GM21717 (cell line): Measurements from ENCODE around the gene ELP4.
"Not testable (repeated sequence)": the region's sequence is repeated elsewhere in the genome, so short reads cannot be mapped to it uniquely, and the experiment has no call there.

Experiments
- ATAC-seq: cut with Tn5 transposase; IDR thresholded peaks from one replicate; pipeline ENCODE4 v1.9.1; 2021; ENCODE audit warnings: mild to moderate bottlenecking, moderate library complexity; ENCODE audit not compliant: unreplicated experiment

The ELP4 gene

DNA sequence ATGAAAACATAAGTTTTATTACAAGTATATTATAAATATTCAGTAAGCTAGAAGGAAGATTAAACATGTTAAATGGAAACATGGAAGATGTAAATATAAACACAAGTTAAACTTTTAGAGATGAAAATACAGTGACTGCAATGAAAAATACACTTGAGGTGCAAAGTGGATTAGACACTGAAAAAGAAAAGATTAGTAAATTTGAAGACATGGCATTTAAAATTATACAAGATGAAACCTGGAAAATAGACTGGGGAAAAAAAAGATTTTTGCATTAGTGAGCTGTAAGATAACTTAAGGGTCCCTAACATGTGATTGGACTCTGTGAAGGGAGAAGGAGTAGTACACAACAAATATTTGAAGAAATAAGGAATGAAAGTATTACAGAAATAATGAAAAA, 33.3 kb downstream of the ELP4 start:
- ATAC-seq: no peak

DNA sequence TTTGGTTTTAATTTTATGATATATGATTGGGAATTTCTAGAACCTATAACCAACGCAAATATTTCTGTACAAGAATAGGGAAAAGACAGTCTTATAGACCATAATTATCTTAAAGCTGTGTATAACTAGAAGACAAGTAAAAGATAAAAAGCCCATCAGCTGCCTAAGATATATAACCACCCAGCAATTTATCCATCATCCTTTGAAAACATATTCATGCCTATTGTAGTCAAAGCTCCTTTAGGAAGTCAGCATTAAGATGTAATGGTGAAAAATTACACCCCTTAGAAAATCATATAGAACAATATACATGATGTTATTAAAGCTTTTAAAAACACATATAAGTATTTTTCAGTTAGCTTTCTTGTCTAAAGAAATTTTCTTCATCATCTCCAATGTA, 46.4 kb downstream of the ELP4 start:
- no peak for ATAC-seq

DNA sequence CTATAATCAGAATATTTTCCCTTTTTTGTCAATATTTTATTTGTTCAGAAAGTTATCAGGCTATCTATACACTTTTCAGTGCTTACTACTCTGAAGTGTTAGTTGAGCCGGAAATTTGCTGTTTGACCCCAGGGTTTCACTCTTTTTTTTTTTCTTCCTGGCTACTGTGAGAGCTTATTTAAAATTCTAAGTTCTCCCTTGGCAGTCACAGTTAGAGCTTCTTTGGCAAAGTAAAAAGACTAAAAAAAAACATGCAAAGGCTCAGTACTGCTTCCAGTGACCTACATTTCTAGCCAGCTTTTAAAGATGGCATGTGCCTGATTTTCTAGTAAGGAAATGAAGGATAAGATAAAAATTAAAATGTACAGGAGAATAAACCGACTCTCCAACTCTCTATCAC, 48.4 kb downstream of the ELP4 start:
- no peak for ATAC-seq

- no peak for ATAC-seq
Measured at GRCh38 chr11:31560842-31561476, 51.4 kb downstream of the ELP4 start.

GRCh38 chr11:31564517-31564916, 55.0 kb downstream of the ELP4 start:
- not testable (repeated sequence) for ATAC-seq

- ATAC-seq: not testable (repeated sequence)
Measured at GRCh38 chr11:31574133-31574532, 64.6 kb downstream of the ELP4 start.

DNA sequence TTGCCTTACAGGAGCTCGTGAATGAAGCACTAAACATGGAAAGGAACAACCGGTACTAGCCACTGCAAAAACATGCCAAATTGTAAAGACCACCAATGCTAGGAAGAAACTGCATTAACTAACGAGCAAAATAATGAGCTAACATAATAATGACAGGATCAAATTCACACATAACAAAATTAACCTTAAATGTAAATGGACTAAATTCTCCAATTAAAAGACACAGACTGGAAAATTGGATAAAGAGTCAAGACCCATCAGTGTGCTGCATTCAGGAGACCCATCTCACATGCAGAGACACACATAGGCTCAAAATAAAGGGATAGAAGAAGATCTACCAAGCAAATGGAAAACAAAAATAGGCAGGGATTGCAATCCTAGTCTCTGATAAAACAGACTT, 66.2 kb downstream of the ELP4 start:
- ATAC-seq: not testable (repeated sequence)

DNA sequence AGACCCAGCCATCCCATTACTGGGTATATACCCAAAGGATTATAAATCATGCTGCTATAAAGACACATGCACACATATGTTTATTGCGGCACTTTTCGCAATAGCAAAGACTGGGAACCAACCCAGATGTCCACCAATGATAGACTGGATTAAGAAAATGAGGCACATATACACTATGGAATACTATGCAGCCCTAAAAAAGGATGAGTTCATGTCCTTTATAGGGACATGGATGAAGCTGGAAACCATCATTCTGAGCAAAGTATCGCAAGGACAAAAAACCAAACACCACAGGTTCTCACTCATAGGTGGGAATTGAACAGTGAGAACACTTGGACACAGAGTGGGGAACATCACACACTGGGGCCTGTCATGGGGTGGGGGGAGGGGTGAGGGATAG, 69.8 kb downstream of the ELP4 start:
- not testable (repeated sequence) for ATAC-seq

DNA sequence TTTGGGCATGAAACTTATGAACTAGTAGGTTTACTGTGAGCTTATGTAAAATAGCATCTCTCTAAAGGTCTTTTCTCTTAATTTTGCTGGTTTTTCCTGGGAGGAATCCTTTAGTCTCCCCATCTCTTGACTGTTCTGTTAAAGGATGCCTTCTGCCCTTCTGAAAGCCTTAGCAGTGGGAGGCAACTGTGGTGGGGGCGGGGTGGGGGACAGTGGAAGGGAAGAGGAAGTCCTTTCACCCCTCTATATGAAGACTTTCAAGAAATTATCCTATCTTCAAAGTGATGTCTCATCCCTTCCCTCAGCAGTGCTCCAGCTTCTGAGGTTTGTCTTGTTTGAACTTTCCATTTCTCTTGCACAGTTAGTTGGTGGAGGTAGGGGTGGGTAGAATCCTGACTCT, 73.1 kb downstream of the ELP4 start:
- ATAC-seq: no peak

- ATAC-seq: no peak
Measured at GRCh38 chr11:31598454-31598853, 88.9 kb downstream of the ELP4 start.

- no peak for ATAC-seq
Measured at GRCh38 chr11:31601635-31602282, 92.2 kb downstream of the ELP4 start.

DNA sequence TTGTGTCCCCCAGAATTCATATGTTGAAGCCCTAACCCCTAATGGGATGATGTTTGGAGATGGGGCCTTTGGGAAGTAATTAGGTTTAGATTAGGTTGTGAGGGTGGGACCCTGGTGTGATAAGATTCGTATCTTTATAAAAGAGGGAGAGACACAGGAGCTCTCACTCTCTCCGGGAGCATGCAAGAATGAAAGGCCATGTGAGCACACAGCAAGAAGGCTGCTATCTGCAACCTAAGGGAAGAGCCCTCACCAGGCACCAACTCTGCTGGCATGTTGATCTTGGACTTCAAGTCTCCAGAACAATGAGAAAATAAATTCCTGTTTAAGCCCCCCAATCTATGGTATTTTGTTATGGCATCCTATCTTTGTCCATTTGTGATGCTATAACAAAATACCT, 97.3 kb downstream of the ELP4 start:
- no peak for ATAC-seq

DNA sequence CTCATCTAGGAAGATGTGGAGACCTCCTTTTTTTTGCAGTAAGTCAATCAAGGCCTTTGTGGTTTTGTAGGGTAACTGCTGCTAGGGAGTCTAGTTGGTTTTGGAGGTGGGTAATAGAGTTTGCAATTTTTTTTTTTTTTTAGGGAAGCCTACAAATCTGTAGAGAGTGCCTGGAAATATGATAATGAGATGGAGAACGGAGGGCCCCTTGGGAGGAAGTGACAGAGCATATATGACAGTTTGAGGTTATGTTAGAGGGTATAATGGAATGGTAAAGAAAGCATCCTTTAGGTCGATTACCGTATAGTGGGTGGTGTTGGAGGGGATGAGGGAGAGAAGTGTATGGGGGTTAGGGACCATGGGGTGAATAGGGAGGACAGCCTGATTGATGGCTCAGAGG, 98.3 kb downstream of the ELP4 start:
- ATAC-seq: no peak

DNA sequence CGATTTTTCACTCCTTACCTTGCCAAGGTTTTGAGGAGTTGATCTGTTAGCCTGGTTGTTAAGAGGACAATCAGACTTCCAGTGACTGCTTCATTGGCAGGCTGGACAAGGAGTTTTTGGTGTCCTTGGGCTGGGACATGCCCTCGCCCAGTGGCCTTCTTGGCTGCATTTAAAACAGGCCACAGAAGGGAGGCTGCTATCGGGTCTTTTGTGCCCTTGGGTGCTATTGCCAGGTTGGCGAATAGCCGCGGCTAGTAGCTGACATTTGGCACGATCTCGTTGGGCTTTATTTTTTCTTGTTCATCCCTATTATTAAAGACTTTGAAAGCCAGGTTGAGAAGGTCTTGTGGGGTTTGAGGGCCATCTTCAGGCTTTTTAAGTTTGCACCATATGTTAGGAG, 99.4 kb downstream of the ELP4 start:
- ATAC-seq: no peak

- no peak for ATAC-seq
Measured at GRCh38 chr11:31610544-31610943, 101.0 kb downstream of the ELP4 start.

DNA sequence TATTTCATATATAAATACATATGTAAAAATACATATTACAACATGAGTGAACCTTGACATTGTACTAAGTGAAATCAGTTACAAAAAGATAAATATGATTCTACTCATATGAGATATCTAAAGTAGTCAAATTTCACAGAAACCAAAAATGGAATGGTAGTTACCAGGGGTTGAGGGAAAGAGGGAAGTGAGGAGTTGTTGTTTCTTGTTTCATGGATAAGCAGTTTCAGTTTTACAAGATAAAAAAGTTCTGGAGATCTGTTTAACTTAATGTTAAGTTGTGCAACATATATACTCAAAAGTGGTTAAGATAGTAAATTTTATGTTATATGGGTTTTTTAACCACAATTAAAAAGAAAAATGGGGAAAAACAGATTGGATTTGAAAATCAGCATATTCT, 107.7 kb downstream of the ELP4 start:
- ATAC-seq: no peak

DNA sequence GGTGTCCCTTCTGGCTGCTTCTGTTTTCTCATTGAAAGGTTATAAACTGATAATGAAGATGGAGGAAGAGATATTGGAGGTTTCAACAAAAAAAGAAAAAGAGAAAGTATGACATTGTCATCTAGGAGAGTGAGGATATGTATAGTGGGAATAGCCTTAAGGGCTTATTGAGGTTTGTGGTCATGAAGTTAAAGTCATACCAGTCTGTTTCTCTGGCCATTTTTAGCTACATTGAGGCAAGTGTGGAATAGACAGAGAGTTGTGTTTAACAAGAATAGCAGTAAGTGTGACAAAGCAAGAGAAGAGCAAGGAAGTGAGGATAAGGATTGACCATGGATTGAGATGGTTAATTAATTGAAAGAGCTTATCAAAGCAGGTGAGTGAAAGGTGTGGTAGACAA, 110.4 kb downstream of the ELP4 start:
- ATAC-seq: peak; percentile 76

- ATAC-seq: no peak
Measured at GRCh38 chr11:31620434-31620833, 110.9 kb downstream of the ELP4 start.

DNA sequence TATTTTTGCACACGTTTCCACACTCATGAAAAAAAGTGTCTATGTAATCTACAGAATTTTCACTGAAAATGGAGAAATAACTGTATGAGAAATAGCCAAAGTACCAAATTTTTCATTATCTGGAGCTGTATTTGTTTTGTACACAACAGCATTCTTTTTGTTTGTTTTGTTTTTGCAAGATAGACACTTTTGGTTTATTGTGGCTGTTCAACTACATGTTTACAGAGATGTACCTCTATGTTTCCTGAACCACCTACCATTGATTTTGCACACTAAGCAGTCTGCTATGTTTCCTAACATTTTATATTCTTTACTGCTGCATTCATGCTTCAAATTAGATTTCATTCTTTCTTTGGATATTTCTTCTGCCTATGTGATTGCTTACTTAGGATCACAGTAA, 116.3 kb downstream of the ELP4 start:
- ATAC-seq: no peak

- no peak for ATAC-seq
Measured at GRCh38 chr11:31628111-31628510, 118.5 kb downstream of the ELP4 start.

GRCh38 chr11:31636983-31637382, 127.4 kb downstream of the ELP4 start:
- no peak for ATAC-seq

- no peak for ATAC-seq
Measured at GRCh38 chr11:31640611-31641010, 131.0 kb downstream of the ELP4 start.

DNA sequence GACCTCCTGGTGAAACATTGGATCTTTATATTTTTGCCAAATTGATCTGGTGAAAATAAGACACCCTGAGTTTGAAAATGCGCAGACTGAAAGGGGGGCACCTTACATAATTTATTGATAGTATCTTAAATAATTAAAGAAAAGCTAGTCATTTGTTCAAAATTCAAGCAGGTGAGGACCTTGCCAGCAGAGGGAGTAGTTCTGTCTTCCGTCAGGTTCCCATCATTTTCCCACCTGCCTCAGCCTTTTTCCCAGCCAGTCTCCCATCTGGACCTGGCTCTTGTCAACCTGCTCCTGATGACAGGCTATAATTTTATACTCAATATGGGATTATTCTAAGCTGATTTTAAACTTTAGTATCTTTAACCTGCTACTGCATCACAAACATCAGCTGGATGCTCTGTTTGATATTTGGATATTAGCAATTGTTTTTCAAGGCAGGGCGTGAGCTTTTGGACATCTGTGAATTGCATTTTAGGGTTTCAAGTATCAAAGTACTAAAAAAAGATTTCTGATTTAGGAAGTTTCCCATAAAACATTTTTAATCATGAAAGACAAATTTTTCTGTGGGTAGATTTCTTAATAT, 132.0 kb downstream of the ELP4 start:
- ATAC-seq: no peak
